GM19395 (cell line): ENCODE results near the gene TNIP2.
A peak's percentile ranks its signal among the peaks of the same experiment; 100 is the strongest.
"Not testable (repeated sequence)": the region's sequence is repeated elsewhere in the genome, so short reads cannot be mapped to it uniquely, and the experiment has no call there.

Experiments
- ATAC-seq: cut with Tn5 transposase; IDR thresholded peaks from one replicate; pipeline ENCODE4 v1.9.1; 2021; ENCODE audit warnings: mild to moderate bottlenecking, moderate library complexity; ENCODE audit not compliant: unreplicated experiment

The TNIP2 gene

DNA sequence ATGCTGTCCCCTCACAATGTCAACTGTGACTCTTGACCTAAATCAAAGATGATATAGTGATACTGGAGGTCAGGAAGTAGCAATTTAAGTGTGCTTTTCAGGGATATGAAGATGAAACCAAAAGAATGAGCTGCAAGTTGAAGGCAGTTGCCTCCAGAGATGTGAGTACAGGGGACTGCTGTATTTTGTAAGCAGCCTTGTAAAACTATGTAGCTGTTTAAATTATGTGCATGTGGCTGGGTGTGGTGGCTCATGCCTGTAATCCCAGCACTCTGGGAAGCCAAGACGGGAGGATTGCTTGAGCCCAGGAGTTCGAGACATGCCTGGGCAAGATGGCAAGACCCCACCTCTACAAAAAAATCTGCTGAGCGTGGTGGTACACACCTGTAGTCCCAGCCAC, 15.1 kb upstream of the TNIP2 start:
- no peak for ATAC-seq

DNA sequence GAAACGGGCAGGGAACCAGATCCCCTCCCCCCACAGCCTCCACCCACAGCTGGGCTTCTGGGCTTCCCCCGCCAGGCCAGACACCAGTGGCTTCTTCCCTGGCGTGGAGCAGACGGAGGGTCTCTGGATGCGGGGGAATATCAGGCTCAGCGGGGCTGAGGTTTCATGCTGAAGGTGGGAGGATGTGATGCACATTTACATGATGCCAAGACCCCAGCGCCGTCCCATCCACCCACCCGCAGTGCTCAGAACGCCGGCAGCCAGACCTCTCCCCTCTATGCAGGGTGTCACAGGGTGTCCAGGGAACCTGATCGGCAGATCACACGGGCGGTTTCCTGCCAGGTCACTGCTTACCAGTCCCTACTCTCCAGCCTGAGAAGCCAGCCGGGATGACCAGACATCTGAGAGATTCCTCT, 12.8 kb upstream of the TNIP2 start:
- no peak for ATAC-seq

DNA sequence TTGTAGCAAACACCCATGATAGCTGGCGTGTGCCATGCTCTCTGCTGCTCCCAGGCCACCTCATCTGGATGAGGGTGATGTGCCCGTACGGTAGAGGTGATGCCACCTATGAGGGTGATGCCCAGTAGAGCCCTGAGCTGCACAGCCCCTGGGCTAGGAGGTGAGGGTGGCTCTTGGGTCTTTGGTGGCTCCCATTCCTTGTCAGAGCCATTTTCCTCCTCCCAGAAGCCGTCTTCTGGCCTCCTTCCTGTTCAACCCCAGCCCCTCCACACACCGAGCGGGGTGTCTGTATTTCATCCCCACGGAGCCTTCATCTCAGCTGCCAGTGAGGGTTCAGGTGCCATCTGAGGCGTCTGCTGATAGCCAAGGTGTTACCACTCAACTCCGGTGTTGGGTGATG, 12.0 kb upstream of the TNIP2 start:
- ATAC-seq = no peak

DNA sequence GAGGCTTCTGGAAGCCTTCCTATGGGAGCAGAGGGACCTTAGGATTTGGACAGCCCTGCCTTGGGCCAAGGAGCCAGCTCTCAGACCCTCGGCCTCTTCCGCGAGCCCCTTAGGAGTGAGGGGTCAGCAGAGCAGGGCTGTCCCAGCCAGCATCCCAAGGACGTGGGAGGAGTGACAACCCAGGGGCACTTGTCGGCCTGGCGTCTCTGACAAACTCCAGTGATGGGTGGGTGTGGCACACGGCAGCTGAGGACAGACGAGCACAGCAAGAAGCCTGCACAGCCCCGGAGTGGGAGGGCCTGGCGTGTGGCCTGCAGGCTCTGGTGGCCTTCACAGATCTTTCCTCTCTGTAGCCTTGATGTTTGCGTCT, 11.6 kb upstream of the TNIP2 start:
- no peak for ATAC-seq

DNA sequence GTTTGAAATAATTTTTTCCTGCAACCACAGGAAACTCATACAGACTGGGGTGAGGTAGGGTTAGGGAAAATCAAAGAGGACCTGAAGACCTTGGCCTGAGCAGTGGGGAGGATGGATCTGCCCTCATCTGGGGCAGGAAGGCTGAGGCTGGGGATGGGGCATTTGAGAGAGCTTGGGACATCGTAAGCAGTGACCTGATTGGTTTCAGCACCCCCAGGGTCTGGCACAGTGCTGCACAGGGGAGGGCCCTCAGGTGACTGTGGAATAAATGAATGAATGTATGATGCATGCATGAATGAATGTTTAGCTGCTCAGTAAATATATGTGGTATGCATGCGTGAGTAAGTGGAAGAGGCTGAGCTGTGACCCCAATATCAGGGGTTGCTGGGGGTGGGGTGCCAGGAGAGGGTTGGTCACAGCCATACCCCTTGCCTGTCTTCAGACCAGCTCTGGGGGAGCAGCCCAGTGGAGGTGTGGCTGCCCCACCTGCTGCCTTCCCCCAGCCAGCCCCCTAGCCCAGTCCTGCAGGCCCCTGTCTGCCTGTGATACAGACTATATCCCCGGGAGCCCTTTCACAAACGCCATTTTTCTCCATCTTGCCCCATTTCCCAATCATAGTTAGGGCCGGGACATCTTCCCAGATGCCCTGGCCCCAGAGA, 11.0 kb upstream of the TNIP2 start:
- no peak for ATAC-seq

DNA sequence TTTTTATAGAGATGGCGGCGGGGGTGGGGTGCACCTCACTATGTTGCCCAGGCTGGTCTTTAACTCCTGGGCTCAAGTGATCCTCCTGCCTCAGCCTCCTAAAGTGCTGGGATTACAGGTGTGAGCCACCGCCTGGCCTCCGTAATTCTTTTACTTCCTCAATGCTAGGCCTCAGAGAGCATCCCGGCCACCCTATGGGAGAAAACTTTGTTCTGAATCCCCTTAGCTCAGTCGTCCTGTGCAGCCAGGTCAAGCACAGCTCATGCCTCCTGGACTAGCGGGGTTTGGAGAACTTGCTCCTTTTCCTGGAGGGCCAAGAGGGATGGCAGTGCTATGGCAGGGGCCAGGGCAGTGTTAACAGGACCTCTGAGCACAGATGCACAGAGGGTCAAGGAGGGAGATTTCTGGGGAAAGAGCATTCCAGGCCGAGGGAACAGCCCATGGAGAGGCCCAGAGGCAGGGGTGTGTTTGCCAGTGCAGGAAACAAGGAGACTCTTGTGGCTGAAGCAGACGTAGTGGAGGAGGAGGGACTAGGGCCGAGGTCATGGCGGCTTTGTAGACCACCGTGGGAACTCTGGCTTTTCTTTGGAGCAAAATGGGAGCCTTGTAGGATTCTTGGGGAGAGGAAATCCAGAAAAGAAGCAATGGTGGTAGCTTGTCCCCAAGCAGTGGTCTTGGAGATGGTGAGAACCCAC, 9.8 kb upstream of the TNIP2 start:
- no peak for ATAC-seq

DNA sequence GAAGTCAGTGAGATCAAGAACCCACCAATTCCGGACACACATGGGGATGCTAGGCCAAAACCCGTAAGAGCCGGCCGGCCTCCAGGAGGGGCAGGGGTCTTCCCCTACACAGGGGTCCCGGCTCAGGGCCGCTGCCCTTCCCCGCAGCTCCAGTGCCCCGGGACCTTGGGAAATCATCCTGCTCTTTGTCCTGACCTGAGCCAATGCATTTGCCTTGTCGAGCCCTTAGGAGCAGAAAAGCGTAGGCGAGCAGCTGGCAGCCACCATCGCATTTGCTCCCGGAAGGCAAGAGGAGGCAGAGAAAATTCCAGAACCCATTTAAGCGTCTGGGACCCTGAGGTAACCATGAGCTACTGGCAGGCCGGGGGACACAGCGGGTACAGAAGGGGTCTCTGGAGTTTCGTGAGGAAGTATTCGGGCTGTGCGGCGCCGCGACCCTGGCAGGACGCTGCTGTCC, 7.4 kb upstream of the TNIP2 start:
- ATAC-seq = no peak

DNA sequence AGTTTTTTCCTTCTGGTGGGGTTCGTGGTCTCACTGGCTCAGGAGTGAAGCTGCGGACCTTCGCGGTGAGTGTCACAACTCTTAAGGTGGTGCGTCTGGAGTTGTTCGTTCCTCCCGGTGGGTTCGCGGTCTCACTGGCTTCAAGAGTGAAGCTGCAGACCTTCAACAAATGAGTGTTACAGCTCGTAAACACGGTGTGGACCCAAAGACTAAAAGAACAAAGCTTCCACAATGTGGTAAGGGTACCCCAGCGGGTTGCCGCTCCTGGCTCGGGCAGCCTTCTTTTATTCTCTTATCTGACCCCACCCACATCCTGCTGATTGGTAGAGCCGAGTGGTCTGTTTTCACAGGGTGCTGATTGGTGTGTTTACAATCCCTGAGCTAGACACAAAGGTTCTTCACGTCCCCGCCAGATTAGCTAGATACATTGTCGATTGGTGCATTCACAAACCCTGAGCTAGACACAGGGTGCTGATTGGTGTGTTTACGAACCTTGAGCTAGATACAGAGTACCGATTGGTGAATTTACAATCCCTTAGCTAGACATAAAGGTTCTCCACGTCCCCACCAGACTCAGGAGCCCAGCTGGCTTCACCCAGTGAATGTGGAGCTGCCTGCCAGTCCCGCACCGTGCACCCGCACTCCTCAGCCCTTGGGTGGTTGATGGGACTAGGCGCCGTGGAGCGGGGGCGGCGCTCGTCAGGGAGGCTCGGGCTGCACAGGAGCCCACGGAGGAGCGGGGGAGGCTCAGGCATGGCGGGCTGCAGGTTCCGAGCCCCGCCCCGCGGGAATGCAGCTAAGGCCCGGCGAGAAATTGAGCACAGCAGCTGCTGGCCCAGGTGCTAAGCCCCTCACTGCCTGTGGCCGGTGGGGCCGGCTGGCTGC, 6.6 kb upstream of the TNIP2 start:
- not testable (repeated sequence) for ATAC-seq

DNA sequence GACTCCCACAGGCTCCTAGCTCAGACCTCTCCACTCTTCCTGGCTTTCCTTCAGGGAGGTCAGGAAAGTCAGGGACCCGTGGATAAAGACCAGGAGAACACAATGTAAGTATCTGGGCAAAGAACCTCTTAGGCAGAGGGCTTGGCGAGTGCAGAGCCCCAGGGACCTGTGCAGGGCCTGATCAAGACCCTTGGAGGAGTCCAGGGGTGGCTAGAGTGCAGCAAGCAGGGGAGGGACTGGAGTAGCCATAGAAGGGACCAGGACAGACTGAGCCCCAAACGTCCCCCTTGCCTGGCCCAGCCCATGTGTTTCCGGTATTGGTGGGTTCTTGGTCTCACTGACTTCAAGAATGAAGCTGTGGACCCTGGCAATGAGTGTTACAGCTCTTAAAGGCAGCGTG, 5.9 kb upstream of the TNIP2 start:
- ATAC-seq = no peak

DNA sequence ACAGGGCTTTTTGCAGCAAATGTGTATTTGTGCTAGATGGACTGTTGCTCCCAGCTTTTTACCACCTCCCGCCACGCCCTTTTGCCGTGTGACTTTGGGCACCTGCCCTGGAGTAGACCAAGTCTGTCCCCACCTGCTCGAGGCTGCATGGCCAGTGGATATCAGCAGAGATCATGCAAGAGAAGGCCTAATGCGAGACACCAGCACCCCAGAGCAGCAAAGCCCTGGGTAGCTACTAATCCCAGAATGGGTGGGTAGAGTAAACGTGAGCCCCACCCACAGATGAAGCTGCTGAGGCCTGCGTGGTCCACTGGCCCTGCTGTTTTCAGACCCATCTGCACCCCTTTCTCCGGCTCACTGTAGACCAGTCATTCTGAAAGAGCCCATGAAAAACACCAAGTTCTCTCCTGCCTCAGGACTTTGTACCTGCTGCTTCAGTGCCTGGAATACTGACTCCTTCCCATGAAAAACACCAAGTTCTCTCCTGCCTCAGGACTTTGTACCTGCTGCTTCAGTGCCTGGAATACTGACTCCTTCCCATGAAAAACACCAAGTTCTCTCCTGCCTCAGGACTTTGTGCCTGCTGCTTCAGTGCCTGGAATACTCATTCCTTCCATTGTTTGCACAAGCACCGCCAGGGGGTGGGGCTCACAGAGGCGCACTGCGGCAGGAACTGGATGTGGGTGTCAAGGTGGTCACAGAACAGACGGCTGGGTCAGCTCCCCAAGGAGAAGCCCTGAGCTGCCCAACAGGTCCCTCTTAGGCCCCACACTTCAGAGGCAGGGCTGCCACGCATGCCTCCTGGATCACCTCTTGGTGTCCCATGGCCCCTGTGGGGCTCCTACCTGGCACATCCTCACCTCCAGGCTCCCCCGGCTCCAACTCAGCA, 5.1 kb upstream of the TNIP2 start:
- no peak for ATAC-seq

DNA sequence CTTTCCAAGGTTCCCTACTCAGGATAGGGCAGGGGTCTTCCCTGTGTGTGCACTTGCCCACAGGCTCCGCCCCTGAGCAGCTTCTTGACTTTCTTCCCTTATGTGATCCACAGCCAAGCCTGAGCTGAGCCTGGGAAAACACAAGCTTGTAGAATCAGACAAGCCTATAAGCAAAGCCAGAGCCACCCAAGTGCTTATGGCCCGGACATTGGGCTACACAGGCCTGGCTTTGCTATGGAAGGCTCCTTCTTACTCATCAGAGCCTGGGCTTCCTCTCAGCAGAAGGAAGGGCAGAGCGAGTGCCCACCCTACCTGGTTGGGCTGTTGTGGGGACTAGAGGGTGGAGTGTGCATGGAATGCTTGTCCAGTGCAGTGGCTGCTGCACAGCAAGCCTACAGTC, 1.3 kb upstream of the TNIP2 start:
- ATAC-seq = no peak

DNA sequence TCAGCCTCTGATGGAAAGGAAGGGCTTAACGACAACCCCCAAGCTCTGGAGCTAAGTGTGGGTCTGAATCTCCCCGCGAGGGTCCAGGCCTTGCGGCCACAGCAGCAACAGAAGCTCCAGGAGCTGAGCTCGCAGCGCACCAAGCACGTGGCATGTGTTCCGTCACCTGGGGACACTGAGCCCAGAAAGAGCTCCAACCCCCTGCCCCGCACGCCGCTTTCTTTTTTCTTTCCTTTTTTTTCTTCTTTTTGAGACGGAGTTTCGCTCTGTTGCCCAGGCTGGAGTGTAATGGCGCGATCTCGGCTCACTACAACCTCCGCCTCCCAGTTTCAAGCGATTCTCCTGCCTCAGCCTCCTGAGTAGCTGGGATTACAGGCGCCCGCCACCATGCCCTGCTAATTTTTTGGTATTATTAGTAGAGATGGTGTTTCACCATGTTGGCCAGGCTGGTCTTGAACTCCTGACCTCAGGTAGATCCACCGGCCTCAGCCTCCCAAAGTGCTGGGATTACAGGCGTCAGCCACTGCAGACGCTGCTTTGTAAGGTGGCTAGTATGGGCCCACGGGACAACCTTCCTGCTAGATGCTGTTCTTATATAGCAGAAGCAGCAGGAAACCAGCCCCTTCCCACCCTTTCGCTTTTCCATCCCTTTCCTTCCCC, 685 bp upstream of the TNIP2 start:
- peak; percentile 25 for ATAC-seq

DNA sequence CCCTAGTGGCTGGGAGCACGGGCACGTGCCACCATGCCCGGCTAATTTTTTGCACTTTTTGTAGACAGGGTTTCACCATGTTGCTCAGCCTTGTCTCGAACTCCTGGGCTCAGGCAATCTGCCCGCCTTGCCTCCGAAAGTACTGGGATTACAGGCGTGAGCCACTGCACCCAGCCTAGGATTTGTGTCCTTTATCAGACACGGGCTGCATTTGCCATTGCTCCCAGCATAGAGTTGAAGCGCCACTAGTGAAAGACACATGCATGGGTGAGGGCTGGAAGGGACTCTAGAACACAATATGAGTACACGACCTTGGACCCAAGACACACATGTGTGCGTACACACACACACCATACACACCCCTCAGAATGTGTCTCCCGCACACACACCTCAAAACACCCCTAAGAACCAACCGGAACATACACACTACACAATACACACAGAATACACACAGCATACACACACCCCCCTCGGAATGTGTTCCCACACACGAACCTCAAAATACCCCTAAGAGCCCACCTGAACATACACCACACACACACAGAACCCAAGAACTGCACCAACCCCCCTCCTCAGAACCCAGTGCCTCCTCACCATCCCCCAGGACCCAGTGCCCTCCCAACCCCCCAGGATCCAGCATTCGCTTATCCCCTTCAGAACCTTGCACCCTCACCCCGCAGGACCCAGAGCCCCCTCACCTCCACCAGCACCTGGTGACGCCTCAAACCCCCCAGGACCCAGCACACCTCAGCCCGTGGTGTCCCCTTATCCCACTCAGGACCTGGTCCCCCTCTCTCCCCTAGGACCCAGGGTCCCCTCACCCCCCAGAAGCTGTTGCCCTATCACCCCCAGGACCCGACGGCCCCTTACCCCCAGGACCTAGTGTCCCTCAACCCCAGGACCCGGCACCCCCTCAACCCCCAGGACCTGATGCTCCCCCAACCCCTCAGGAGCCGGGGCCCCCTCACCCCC, 1.0 kb downstream of the TNIP2 start:
- ATAC-seq = no peak

DNA sequence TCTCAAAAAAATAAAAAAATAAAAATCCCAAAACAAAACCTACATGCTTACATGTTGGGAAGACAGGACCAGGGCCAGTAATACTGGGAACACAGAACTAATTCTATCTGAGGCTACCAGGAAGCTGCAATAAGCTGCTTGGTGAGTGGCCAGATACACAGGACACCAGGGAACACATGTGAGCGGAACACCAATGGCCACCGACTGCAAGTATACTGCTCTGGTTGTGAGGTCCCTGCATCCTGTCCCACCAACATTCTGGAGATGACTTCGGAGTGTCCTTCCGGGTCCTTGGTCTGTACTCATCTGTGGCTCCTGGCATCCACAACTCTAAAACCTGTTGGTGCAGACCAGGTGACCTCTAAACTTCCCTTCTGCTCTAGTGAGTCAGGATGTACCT, 2.7 kb downstream of the TNIP2 start:
- ATAC-seq = no peak

DNA sequence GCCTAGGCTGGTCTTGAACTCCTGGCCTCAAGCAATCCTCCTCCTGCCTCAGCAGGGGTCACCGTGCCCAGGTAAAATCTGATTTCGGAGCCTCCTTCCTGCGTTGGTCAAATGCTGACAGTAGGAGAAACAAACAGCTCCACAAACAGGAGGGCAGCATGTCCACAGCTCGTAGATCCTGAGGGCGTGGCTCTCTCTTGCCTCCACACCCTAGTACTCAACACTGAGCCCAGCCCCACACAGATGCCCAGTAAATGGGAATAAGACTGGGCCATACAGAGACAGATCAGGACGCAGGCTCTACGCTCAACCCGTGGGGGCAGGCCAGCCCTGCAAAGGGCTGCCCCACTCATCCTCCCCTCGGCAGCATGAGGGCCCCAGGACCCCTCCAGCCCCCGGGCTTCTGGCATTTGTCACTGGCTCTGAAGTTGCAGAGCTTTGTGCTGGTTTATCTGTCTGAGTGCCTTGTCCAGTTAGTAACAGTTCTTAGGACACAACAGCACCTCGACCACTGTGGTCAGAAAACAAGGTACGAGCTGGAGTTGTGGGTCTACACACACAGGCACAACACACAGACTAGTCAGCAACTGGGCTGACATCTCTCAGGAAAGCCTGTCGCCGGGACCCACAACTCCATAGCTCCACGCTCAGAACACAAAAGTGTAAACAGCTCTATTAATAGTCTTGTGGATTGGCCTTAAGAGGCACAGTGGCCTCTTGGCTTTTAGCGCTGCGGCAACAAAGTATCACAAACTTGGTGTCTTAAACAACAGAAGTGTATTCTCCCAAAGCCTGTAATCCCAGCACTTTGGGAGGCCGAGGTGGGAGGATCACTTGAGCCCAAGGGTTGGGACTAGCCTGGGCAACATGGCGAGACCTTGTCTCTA, 5.2 kb downstream of the TNIP2 start:
- ATAC-seq = no peak

DNA sequence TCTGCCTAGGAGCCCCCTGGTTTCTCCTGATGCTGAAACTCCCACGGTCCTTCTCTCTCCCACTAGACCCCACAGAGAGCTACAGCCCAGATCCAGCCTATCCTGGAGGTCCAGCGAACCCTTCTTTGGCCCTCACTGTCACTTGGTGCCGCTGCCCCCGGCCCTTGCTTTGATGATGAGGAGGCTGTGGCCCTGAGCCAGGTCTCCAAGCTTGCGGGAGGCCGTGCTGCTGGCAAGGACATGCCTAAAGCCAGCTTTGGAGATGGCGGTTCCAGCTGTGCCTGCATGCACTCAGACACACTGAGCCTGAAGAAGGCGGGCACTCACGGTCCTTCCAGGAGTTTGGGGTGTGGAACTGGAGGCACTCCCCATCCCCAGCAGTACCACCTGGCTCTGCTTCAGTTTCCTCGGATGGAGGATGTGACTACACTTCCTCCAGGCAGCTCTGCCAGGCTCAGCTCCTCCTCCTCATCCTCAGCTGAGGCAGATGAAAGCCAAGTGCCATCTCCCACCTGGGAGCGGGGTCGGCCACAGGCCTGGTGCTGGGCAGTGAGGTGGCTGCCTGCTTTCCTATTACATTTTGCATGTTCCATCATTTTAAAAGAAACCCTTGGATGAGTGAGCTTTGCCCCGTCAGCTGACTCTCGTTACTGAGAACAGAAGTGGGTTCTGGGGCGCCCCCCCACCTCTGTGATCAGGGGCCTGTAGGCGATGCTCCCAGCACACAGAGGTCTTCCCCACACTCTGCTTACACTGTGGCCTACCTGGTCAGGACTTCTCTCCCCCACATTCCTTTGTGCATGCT, 9.0 kb downstream of the TNIP2 start:
- ATAC-seq = no peak
